MG63 (cell line): ENCODE results near the gene TMEM74B. TPM values are rescaled to one million over a fixed set of nuclear protein-coding genes. Genes with fewer than 3 reads are reported as not detected.

Experiments used
- DNase-seq: peaks from one replicate; pipeline ENCODE4 v3.0.0-alpha.2; 2020
- H3K27me3 ChIP-seq: fragments of 250-450 bp; sonication (Bioruptor Pico); 2 replicates; pipeline ENCODE4 v1.5.1; 2020; ENCODE audit warnings: mild to moderate bottlenecking, moderate library complexity
- H3K36me3 ChIP-seq: fragments of 250-450 bp; sonication (Bioruptor Pico); 2 replicates; pipeline ENCODE4 v1.5.1; 2020; ENCODE audit warnings: mild to moderate bottlenecking, moderate library complexity
- H3K4me3 ChIP-seq: fragments of 250-450 bp; sonication (Bioruptor Pico); 2 replicates; pipeline ENCODE4 v1.5.1; 2020; ENCODE audit warnings: mild to moderate bottlenecking, moderate library complexity
- H3K9me3 ChIP-seq: fragments of 250-450 bp; sonication (Bioruptor Pico); 2 replicates; pipeline ENCODE4 v1.5.1; 2020; ENCODE audit warnings: mild to moderate bottlenecking, moderate library complexity
- total RNA-seq: library from RNA; depleted of rRNA; stranded (reverse); fragments of >200 nt; shearing (Covaris generic); gene quantifications from 2 replicates; pipeline ENCODE4 v1.2.3, GENCODE V29; 2014; ENCODE audit warnings: low replicate concordance

The TMEM74B gene
- total RNA-seq, 1 experiment from 2014 or later = not detected

DNA sequence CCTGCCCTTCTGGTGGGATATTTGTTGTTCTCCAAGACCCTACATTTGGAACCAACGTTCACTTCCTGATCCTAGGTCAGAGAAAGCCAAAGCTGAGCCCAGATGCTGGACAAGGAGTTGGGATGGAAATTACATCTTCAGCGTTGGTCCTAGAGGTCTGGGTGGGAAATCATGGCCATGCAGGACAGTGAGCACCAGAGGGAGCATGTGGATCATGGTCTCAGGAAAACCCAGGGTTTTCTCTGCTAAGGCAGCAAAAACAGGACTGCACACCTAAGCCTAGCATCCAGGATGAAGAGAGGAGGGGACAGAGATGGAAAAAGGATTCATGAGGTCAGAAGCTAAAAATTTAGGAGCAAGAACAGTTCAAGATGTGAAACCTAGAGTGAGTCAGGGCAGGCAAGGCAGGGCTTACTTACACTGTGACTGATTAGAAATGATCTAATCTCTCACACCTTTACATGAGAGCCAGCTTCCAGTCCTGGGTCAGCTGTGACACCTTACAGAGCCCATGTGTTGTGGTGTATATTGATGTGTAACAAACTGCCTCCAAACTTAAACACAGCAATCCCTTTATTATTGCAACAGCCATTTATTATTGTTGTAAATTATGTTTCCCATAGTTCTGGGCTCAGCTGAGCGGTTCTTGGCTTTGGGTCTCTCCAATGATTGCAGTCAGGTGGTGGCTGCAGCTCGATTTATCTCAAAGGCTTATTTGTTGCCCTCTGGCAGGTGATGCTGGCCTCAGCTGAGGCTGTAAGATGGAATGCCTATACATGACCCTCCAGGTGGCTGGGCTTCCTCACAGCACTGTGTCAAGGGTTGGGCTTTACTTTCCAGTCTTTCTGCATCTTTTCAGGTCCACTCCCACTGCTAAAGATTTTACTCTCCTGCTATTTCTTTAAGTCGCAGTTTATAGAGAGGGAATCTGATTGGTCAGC is 24.9 kb upstream of the TMEM74B start:
- H3K4me3 ChIP-seq = no peak overlapping the region
- H3K9me3 ChIP-seq = no peaks in the 10 kb centered on the region
- DNase-seq = no peak
- no peaks in the 10 kb centered on the region for H3K36me3 ChIP-seq
- H3K27me3 ChIP-seq = 0 out of 2 replicates have a peak, but pooled peaks cover 3% of the 10 kb centered on the region

- DNase-seq = no peak
- H3K4me3 ChIP-seq = no peak overlapping the region
- H3K36me3 ChIP-seq = no peaks in the 10 kb centered on the region
- no peaks in the 10 kb centered on the region for H3K9me3 ChIP-seq
- 0 out of 2 replicates have a peak, but pooled peaks cover 3% of the 10 kb centered on the region for H3K27me3 ChIP-seq
Observed at GRCh38 chr20:1207293-1207878, 22.6 kb upstream of the TMEM74B start.

- no peak overlapping the region for H3K4me3 ChIP-seq
Observed at GRCh38 chr20:1206366-1207148, 21.8 kb upstream of the TMEM74B start.

GRCh38 chr20:1205802-1206201 is 21.0 kb upstream of the TMEM74B start:
- Histone ChIP-seq H3K27me3 (0 out of 2 replicates have a peak, but pooled peaks cover 3% of the 10 kb centered on the region), H3K9me3 (no peaks in the 10 kb centered on the region), H3K36me3 (no peaks in the 10 kb centered on the region), H3K4me3 (no peak overlapping the region)
- no peak for DNase-seq

More at GRCh38 chr20:1206366-1207148, 21.8 kb upstream of the TMEM74B start:
- Histone ChIP-seq H3K27me3 (0 out of 2 replicates have a peak, but pooled peaks cover 3% of the 10 kb centered on the region), H3K36me3 (no peaks in the 10 kb centered on the region), H3K9me3 (no peaks in the 10 kb centered on the region)
- DNase-seq = no peak

- H3K36me3 ChIP-seq = no peaks in the 10 kb centered on the region
- H3K4me3 ChIP-seq = no peak overlapping the region
- no peak for DNase-seq
- H3K27me3 ChIP-seq = no peaks in the 10 kb centered on the region
- H3K9me3 ChIP-seq = no peaks in the 10 kb centered on the region
Observed at GRCh38 chr20:1204576-1204975, 19.8 kb upstream of the TMEM74B start.

GRCh38 chr20:1204113-1204512 is 19.3 kb upstream of the TMEM74B start:
- Histone ChIP-seq H3K27me3 (no peaks in the 10 kb centered on the region), H3K36me3 (no peaks in the 10 kb centered on the region), H3K4me3 (no peak overlapping the region), H3K9me3 (no peaks in the 10 kb centered on the region)
- DNase-seq = no peak

- no peak for DNase-seq
- Histone ChIP-seq H3K36me3 (no peaks in the 10 kb centered on the region), H3K4me3 (no peak overlapping the region), H3K9me3 (no peaks in the 10 kb centered on the region), H3K27me3 (no peaks in the 10 kb centered on the region)
Observed at GRCh38 chr20:1203630-1204029, 18.8 kb upstream of the TMEM74B start.

GRCh38 chr20:1202762-1203504 is 18.2 kb upstream of the TMEM74B start, which contains the start of gene C20orf202:
TSS of gene C20orf202 (plus strand) at chr20:1203454. CDS start at chr20:1203586, 132 bp downstream.
- Histone ChIP-seq H3K36me3 (no peaks in the 10 kb centered on the region), H3K27me3 (no peaks in the 10 kb centered on the region), H3K9me3 (no peaks in the 10 kb centered on the region), H3K4me3 (no peak within 1 kb of the TSS)
- no peak for DNase-seq

- no peak overlapping the region for H3K4me3 ChIP-seq
- H3K27me3 ChIP-seq = no peaks in the 10 kb centered on the region
- H3K9me3 ChIP-seq = no peaks in the 10 kb centered on the region
- DNase-seq = no peak
- H3K36me3 ChIP-seq = no peaks in the 10 kb centered on the region
Observed at GRCh38 chr20:1199964-1200363, 15.2 kb upstream of the TMEM74B start.

GRCh38 chr20:1199212-1199873 is 14.6 kb upstream of the TMEM74B start:
- Histone ChIP-seq H3K4me3 (no peak overlapping the region), H3K36me3 (no peaks in the 10 kb centered on the region), H3K27me3 (no peaks in the 10 kb centered on the region), H3K9me3 (no peaks in the 10 kb centered on the region)
- no peak for DNase-seq

DNA sequence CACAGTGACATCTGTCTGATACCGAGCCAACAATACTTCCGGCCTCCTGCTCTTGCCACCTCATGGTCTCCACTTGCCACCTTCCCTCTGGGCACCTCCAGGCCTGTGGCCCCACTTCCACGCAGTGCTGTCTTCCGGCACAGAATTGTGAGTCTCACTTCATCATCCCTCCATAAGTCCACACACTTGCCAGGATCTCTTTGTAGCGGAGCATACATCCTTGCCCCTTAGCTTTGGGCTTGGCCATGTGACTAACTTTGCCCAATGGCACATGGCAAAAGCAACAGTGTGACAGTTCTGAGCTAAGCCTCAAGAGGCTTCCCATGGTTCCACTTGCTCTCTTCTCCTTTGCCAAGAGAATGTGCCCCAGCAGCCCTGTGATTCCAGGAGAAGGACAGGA is 14.0 kb upstream of the TMEM74B start:
- H3K9me3 ChIP-seq = no peaks in the 10 kb centered on the region
- no peak for DNase-seq
- no peaks in the 10 kb centered on the region for H3K27me3 ChIP-seq
- no peak overlapping the region for H3K4me3 ChIP-seq
- no peaks in the 10 kb centered on the region for H3K36me3 ChIP-seq

DNA sequence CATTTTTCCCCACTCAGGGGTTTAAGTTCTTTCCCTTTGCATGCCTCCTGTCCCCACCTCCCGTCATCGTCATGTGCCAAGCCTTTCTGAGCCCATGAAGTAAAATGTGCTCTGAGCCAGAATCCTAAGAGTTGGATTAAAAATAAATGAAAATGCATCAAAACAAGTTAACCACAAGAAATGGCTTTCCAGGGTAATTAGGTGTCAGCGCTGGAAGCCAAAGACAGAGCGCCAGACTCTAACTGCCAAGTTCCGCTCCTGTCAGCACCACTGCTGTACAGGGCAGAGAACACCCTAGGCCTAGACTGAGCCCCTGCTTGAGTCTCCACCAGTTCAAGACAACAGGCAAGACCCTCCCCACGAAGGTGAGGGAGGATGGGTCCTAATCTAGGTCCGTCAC is 13.0 kb upstream of the TMEM74B start:
- no peak for DNase-seq
- H3K27me3 ChIP-seq = no peaks in the 10 kb centered on the region
- H3K4me3 ChIP-seq = no peak overlapping the region
- no peaks in the 10 kb centered on the region for H3K36me3 ChIP-seq
- no peaks in the 10 kb centered on the region for H3K9me3 ChIP-seq

- DNase-seq = no peak
- H3K4me3 ChIP-seq = no peak overlapping the region
- H3K36me3 ChIP-seq = no peaks in the 10 kb centered on the region
- no peaks in the 10 kb centered on the region for H3K27me3 ChIP-seq
- H3K9me3 ChIP-seq = no peaks in the 10 kb centered on the region
Observed at GRCh38 chr20:1196634-1197033, 11.9 kb upstream of the TMEM74B start.

- H3K4me3 ChIP-seq = no peak overlapping the region
- 0 out of 2 replicates have a peak, but pooled peaks cover 1% of the 10 kb centered on the region for H3K27me3 ChIP-seq
- no peaks in the 10 kb centered on the region for H3K9me3 ChIP-seq
- DNase-seq = no peak
- no peaks in the 10 kb centered on the region for H3K36me3 ChIP-seq
Observed at GRCh38 chr20:1195226-1195625, 10.4 kb upstream of the TMEM74B start.

DNA sequence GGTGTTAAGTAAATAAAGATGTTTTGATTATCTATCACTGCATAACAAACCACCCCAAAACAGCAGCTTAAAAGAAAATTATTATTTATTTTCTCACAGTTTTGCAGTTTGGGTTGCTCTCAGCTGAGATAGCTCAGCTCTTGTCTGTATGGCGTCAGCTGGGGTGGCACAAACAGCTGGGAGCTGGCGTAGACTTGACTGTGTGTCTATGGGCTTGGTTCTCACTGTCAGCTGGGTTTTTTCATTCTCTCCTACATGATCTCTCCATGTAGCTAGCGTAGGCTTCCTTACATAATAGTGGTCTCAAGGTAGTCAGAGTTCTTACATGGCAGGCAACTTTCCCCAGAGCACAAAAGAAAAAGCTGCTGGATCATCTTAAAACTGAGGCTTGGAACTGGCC is 6.5 kb upstream of the TMEM74B start:
- no peak for DNase-seq
- no peak overlapping the region for H3K4me3 ChIP-seq
- peaks cover 6% of the 10 kb centered on the region for H3K27me3 ChIP-seq
- no peaks in the 10 kb centered on the region for H3K36me3 ChIP-seq
- H3K9me3 ChIP-seq = no peaks in the 10 kb centered on the region

GRCh38 chr20:1190847-1191246 is 6.1 kb upstream of the TMEM74B start:
- Histone ChIP-seq H3K4me3 (no peak overlapping the region), H3K9me3 (no peaks in the 10 kb centered on the region), H3K36me3 (no peaks in the 10 kb centered on the region), H3K27me3 (peaks cover 6% of the 10 kb centered on the region)
- DNase-seq = peak; percentile 39
